ENCODE measurements around the gene NCKAP5L. TPM values are rescaled to one million over a fixed set of nuclear protein-coding genes. Genes with fewer than 3 reads are reported as not detected.

NCKAP5L gene
- total and polyA plus RNA-seq, 2 donors (not counting 3 experiments of a cell fraction or from before 2014, with no cell fraction given): 17.4 to 46.1 TPM

DNA sequence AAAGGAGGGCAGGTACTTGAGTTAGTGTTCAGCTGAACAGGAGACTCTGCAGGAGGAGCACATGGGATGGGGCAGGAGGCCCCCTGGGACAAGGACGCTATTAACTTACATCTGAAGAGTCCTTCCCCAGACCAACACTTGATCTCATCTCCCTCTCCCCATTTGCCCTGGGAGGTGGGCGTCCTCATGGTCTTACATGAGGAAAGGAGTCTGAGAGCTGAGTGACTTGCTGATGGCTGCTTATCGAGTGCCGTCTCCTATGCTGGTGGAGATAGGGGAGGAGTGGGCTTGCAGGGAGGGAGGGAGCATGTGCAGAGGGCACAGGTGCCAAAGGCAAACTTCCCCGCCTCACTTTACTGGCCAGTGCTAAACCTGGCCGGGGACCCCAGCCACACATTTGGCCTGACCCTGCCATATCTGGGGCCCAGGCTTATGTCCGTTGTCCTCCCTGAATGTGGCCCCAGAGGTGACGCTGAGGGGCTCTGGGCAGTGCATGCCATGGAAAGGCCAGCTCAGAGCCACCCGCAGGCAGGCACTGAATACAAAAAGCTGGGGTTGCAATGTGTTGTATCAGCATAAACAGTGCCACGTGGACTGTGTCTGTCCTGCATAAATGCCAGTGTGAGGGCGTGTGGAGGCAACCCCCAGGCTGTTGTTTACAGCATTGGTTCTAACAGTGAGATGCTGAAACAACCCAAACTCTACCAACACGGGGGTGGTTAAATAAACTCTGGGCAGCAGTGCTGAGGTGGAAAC, 46.1 kb upstream of the NCKAP5L start:
- Histone ChIP-seq H3K27me3 (ENCODE audit: control insufficient read depth in 2 of 2, insufficient read depth in 2 of 2, low read length in 2 of 2) (peaks cover 0 to 6% of the 10 kb centered on the region in 2 experiments), H3K4me3 (replicated peaks in 1 of 3; ENCODE audit: insufficient read depth in 1 of 3, low read depth in 1 of 3, low read length in 3 of 3) (no peak overlapping the region), H3K36me3 (ENCODE audit: control insufficient read depth in 2 of 2, extremely low read depth in 1 of 2, insufficient read depth in 2 of 2, low read length in 2 of 2) (no peaks in the 10 kb centered on the region), H3K9me1 (replicated peaks; ENCODE audit: control insufficient read depth, extremely low read depth, insufficient read depth, low read length) (no peaks in the 10 kb centered on the region), H3K27ac (ENCODE audit: insufficient read depth, low read depth, low read length) (no peak overlapping the region), H3K9me3 (replicated peaks; ENCODE audit: control insufficient read depth, insufficient read depth, low read length) (no peaks in the 10 kb centered on the region), H3K4me1 (ENCODE audit: control insufficient read depth, extremely low read depth, insufficient read depth, low read length) (peaks cover 5% of the 10 kb centered on the region), H2AFZ (ENCODE audit: low read depth, low read length) (no peak overlapping the region), H3K79me2 (ENCODE audit: control insufficient read depth, insufficient read depth, low read length) (no peaks in the 10 kb centered on the region), H4K20me1 (replicated peaks; ENCODE audit: control insufficient read depth, extremely low read depth, insufficient read depth, low read length) (no peaks in the 10 kb centered on the region), H3K4me2 (ENCODE audit: insufficient read depth, low read length) (no peak overlapping the region), H3K9ac (replicated peaks; ENCODE audit: extremely low read depth, insufficient read depth, low read length) (no peak overlapping the region)
- CTCF ChIA-PET: interaction anchor here (1.4 to 1.6 kb wide), 2 partner anchors 20 to 94 kb away, joined by 4 to 6 read pairs; no protein-coding TSS in a partner anchor
- intact Hi-C loops (cut with micrococcal nuclease): no loop called here
- no peak for FAIRE-seq
- BruUV-seq (replicated peaks): no TSS peak
- no peak for DNase-seq (ENCODE audit: low read depth, low spot score)
- TF ChIP-seq, protein P1, sequence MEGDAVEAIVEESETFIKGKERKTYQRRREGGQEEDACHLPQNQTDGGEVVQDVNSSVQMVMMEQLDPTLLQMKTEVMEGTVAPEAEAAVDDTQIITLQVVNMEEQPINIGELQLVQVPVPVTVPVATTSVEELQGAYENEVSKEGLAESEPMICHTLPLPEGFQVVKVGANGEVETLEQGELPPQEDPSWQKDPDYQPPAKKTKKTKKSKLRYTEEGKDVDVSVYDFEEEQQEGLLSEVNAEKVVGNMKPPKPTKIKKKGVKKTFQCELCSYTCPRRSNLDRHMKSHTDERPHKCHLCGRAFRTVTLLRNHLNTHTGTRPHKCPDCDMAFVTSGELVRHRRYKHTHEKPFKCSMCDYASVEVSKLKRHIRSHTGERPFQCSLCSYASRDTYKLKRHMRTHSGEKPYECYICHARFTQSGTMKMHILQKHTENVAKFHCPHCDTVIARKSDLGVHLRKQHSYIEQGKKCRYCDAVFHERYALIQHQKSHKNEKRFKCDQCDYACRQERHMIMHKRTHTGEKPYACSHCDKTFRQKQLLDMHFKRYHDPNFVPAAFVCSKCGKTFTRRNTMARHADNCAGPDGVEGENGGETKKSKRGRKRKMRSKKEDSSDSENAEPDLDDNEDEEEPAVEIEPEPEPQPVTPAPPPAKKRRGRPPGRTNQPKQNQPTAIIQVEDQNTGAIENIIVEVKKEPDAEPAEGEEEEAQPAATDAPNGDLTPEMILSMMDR (IDR thresholded peaks at IDR 0.05; ENCODE audit: extremely low read depth in 1 of 2, insufficient read depth in 1 of 2, low read depth in 1 of 2, low read length in 2 of 2): no peak
- no peak for TF ChIP-seq POLR2A (IDR thresholded peaks at IDR 0.05; ENCODE audit: low read depth, low read length)
- dilution Hi-C loops (cut with MboI; ENCODE audit: extremely low pct_ligation_motif_present, low sequenced_read_pairs): no loop called here
- POLR2A ChIA-PET: no interaction called here

DNA sequence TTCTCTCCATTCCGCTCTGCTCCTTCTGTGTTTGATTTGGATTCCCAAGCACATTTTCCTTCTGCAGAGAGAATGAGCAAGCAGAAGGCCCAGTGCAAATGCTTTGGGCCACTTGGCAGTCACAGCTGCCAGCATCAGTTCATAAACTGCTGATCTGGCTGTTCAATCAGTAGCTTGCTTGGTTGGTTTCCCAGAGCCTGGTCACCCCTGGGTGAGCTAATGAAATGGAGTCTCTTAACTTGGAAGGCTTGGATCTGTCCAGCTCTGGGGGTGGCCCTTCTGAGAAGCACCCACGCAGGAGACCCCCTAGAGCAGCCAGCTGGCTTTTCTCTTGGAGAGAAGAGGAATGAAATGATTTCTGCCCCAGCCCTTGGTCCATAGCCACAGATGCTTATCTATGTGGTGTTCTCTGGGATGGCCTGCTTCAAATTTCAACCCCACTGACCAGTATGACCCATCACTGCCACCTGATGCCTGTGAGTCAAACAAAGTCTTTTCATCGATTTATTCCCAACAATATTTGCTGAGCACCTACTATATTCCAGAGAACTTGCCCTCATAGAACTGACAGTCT, 45.2 kb upstream of the NCKAP5L start:
- H3K4me2 ChIP-seq (ENCODE audit: insufficient read depth, low read length): no peak overlapping the region
- no TSS peak for BruUV-seq (replicated peaks)
- CTCF ChIA-PET: interaction anchor here (1.6 to 2.4 kb wide), 3 partner anchors 70 to 94 kb away, joined by 4 to 12 read pairs (median 6); no protein-coding TSS in a partner anchor

More for the DNA sequence above, 45.2 kb upstream of the NCKAP5L start:
- Histone ChIP-seq H3K36me3 (ENCODE audit: control insufficient read depth in 2 of 2, extremely low read depth in 1 of 2, insufficient read depth in 2 of 2, low read length in 2 of 2) (no peaks in the 10 kb centered on the region), H3K4me3 (replicated peaks in 1 of 3; ENCODE audit: insufficient read depth in 1 of 3, low read depth in 1 of 3, low read length in 3 of 3) (no peak overlapping the region), H3K9ac (replicated peaks; ENCODE audit: extremely low read depth, insufficient read depth, low read length) (no peak overlapping the region), H3K27ac (ENCODE audit: insufficient read depth, low read depth, low read length) (no peak overlapping the region), H3K4me1 (ENCODE audit: control insufficient read depth, extremely low read depth, insufficient read depth, low read length) (peaks cover 14% of the 10 kb centered on the region), H4K20me1 (replicated peaks; ENCODE audit: control insufficient read depth, extremely low read depth, insufficient read depth, low read length) (no peaks in the 10 kb centered on the region), H3K9me3 (replicated peaks; ENCODE audit: control insufficient read depth, insufficient read depth, low read length) (no peaks in the 10 kb centered on the region), H2AFZ (ENCODE audit: low read depth, low read length) (no peak overlapping the region), H3K9me1 (replicated peaks; ENCODE audit: control insufficient read depth, extremely low read depth, insufficient read depth, low read length) (no peaks in the 10 kb centered on the region), H3K27me3 (ENCODE audit: control insufficient read depth in 2 of 2, insufficient read depth in 2 of 2, low read length in 2 of 2) (peaks cover 0 to 6% of the 10 kb centered on the region in 2 experiments), H3K79me2 (ENCODE audit: control insufficient read depth, insufficient read depth, low read length) (no peaks in the 10 kb centered on the region)
- no peak for FAIRE-seq
- POLR2A ChIA-PET: no interaction called here
- dilution Hi-C loops (cut with MboI; ENCODE audit: extremely low pct_ligation_motif_present, low sequenced_read_pairs) (no loop called here), intact Hi-C loops (cut with micrococcal nuclease) (no loop called here)
- TF ChIP-seq GATA2 (IDR thresholded peaks at IDR 0.05; ENCODE audit: insufficient read depth, insufficient read length, low read depth, low read length) (no peak), MYC (IDR thresholded peaks at IDR 0.05; ENCODE audit: low read depth, low read length) (no peak), EZH2 (IDR thresholded peaks at IDR 0.05; ENCODE audit: borderline replicate concordance, low read depth, low read length, severe bottlenecking) (no peak), FOS (IDR thresholded peaks at IDR 0.05; ENCODE audit: borderline replicate concordance, insufficient read depth, low read length) (no peak), POLR2A (IDR thresholded peaks at IDR 0.05; ENCODE audit: low read depth, low read length) (no peak)
- no peak for DNase-seq (ENCODE audit: low read depth, low spot score)
